ENCODE data around the gene C17orf107.

DNA sequence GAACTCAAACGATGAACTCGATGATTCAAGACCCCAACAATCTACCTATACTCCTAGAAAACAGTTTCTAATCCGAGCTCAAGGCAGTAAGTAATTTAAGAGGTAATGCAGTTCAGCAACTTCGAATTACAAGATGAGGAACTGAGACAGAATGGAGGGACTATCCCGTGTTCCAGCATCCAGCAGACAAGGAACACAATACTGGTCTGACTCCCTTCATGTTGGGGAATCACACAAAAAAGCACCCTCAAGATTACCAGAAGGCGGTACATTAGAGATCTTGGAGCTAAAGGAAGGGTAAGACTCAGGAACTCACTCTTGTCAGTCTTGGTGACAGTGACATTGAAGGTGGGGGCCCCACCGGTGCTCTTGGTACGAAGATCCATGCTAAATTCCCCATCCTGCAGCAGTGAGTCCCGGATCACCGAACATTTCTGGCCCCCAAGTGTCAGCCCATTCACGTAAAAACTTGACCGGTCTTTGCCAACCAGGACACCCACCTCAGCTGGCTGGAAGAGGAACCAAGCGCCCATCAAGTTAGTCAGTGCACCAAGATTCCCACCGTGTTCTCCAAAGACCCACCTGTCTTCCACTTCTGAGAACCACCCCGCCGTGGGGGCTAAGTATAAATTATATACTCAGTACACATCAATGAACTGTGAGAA is 47.1 kb downstream of the C17orf107 start:
- TF ChIP-seq, protein P1, sequence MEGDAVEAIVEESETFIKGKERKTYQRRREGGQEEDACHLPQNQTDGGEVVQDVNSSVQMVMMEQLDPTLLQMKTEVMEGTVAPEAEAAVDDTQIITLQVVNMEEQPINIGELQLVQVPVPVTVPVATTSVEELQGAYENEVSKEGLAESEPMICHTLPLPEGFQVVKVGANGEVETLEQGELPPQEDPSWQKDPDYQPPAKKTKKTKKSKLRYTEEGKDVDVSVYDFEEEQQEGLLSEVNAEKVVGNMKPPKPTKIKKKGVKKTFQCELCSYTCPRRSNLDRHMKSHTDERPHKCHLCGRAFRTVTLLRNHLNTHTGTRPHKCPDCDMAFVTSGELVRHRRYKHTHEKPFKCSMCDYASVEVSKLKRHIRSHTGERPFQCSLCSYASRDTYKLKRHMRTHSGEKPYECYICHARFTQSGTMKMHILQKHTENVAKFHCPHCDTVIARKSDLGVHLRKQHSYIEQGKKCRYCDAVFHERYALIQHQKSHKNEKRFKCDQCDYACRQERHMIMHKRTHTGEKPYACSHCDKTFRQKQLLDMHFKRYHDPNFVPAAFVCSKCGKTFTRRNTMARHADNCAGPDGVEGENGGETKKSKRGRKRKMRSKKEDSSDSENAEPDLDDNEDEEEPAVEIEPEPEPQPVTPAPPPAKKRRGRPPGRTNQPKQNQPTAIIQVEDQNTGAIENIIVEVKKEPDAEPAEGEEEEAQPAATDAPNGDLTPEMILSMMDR (IDR thresholded peaks at IDR 0.05): no peak
- TF ChIP-seq POLR2AphosphoS5 (IDR thresholded peaks at IDR 0.05; ENCODE audit: low read depth, low read length) (peak; percentile 58), SIN3A (IDR thresholded peaks at IDR 0.05; ENCODE audit: borderline replicate concordance, insufficient read depth, low read depth, low read length) (no peak), TCF7L2 (IDR thresholded peaks at IDR 0.05; ENCODE audit: low read depth, low read length) (no peak)
- TF ChIP-seq, protein P2, sequence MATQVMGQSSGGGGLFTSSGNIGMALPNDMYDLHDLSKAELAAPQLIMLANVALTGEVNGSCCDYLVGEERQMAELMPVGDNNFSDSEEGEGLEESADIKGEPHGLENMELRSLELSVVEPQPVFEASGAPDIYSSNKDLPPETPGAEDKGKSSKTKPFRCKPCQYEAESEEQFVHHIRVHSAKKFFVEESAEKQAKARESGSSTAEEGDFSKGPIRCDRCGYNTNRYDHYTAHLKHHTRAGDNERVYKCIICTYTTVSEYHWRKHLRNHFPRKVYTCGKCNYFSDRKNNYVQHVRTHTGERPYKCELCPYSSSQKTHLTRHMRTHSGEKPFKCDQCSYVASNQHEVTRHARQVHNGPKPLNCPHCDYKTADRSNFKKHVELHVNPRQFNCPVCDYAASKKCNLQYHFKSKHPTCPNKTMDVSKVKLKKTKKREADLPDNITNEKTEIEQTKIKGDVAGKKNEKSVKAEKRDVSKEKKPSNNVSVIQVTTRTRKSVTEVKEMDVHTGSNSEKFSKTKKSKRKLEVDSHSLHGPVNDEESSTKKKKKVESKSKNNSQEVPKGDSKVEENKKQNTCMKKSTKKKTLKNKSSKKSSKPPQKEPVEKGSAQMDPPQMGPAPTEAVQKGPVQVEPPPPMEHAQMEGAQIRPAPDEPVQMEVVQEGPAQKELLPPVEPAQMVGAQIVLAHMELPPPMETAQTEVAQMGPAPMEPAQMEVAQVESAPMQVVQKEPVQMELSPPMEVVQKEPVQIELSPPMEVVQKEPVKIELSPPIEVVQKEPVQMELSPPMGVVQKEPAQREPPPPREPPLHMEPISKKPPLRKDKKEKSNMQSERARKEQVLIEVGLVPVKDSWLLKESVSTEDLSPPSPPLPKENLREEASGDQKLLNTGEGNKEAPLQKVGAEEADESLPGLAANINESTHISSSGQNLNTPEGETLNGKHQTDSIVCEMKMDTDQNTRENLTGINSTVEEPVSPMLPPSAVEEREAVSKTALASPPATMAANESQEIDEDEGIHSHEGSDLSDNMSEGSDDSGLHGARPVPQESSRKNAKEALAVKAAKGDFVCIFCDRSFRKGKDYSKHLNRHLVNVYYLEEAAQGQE (IDR thresholded peaks at IDR 0.05; ENCODE audit: insufficient read depth in 1 of 2, low read depth in 2 of 2, low read length in 1 of 2): no peak
